HG02943 (cell line): ENCODE data around the gene MYMX.

Experiments
- ATAC-seq: cut with Tn5 transposase; IDR thresholded peaks from one replicate; pipeline ENCODE4 v1.9.1; 2021; ENCODE audit warnings: mild to moderate bottlenecking, low read depth, moderate library complexity; ENCODE audit not compliant: unreplicated experiment

MYMX gene

DNA sequence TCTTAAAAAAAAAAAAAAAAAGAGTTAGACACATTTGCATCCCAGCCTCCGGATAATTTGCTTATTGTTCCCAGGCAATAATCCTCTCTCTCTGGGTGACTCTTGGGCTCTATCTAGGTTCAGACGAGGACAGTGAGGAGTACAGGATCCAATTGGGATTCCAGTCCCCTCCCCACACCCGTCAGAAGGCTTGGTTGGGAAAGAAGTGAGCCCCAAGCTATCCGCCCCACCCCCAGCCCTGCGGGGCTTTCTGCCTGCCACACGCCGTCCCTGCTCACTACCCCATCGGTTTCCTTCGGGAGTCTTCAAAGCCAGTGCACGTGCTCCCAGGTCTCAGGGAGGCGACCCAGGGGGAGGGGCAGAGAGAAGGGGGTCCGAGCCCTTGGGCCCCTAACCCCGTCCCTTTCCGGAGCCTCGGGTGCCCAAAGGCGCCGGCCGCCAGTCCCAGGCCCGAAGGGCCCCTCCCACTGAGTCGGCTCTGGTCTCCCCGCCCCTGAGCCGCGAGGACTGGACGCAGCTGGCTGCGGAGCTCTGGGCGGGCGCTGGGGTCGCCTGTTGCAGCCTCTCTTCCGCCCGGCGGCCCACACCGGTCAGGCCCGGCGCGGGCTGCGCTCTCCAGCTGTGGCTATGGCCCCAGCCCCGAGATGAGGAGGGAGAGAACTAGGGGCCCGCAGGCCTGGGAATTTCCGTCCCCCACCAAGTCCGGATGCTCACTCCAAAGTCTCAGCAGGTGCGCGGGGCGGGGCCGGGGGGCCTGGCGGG, 2.5 kb downstream of the MYMX start:
- peak; percentile 57 for ATAC-seq

DNA sequence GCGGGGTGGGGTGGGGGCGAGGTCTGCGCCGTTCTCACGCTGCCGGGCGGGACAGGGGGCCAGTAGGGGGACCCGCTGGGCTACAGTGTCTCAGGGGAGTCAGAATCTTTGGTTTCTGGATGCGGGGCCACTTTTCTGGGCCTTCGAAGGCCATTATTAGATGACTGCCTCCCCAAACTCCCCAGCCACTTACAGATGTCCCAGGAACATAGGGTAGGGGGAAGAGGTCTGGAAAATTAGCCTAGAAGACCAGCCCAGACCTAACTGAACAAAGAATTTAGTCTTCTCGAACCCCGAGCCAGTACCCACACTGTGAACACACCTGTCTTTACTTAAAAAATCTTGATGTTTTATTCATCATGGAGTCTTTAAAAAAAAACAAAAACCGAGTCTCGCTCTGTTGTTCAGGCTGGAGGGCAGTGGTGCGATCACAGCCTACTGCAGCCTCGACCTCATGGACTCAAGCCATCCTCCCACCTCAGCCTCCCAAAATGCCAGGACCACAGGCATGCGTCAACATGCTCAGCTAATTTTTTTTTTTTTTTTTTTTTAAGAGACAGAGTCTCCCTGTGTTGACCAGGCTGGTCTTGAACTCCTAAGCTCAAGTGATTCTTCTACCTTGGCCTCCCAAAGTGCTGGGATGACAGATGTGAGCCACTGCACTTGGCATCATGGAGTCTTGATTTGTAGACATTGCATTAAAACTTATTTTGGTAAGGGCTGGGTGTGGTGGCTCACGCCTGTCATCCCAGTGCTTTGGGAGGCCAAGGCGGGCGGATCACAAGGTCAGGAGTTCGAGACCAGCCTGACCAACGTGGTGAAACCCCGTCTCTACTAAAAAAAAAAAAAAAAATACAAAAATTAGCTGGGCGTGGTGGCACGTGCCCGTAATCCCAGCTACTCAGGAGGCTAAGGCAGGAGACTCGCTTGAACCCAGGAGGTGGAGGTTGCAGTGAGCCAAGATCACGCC, 3.4 kb downstream of the MYMX start:
- no peak for ATAC-seq

DNA sequence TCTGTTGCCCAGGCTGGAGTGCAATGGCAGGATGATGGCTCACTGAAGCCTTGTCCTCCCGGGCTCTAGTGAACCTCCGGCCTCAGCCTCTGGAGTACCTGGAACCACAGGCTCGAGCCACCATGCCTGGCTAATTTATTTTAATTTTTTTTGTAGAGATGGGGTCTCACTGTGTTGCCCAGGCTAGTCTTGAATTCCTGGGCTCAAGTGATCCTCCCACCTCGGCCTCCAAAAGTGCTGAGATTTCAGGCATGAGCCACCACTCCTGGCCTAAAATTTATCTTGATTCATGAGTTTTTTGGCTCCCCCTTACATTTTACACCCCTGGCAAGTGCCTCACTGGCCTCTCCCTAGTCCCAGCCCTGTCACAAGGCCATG, 4.2 kb downstream of the MYMX start:
- ATAC-seq: no peak

DNA sequence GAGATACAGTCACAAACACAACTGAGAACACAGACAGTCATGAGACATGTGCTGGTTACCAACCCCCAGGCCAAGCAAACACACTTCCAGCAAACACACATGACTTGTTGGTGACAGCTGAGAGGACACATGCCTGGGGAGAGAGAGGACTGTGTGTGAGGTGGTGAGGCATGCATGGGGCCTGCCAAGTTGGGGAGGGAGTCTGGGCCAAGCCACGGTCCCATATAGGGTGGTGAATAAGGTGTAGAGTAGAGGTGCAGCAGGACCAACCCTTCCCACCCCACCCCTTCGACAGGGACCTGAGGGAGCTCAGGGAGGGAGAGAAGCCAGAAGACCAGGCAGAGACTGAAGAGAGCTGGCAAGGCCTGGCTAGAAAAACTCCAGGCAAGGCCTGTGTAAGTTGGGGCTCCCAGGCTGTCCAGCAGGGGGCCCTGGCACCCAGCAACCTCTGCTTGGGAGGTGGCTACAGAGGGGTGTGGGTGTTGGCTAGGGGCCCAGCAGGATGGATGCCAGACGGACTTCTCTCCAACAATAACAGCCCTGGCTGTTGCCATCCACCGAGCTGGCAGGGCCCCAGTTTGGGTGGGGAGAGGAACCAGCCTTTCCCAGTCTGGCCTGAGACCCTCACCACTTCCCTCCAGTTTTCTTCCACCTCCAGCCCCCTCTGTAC, 4.7 kb downstream of the MYMX start:
- no peak for ATAC-seq

DNA sequence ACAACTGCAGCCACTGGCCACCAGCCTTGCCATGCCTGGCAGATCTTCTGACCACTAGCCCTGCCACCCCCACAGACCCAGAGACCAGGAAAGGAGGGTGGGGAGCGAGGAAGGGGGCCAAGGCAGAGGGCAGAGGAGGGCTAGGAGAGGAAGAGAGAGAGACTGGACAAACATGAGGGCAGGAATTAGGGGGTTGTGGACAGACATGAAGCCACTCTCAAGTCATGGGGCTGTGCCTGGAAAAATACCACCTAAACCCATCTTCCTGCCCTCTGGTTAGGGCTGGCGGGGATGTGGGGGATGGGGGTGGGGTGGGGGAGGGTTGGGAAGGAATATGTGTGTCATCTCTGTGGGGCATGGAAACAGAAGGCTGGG, 5.2 kb downstream of the MYMX start:
- ATAC-seq: no peak

DNA sequence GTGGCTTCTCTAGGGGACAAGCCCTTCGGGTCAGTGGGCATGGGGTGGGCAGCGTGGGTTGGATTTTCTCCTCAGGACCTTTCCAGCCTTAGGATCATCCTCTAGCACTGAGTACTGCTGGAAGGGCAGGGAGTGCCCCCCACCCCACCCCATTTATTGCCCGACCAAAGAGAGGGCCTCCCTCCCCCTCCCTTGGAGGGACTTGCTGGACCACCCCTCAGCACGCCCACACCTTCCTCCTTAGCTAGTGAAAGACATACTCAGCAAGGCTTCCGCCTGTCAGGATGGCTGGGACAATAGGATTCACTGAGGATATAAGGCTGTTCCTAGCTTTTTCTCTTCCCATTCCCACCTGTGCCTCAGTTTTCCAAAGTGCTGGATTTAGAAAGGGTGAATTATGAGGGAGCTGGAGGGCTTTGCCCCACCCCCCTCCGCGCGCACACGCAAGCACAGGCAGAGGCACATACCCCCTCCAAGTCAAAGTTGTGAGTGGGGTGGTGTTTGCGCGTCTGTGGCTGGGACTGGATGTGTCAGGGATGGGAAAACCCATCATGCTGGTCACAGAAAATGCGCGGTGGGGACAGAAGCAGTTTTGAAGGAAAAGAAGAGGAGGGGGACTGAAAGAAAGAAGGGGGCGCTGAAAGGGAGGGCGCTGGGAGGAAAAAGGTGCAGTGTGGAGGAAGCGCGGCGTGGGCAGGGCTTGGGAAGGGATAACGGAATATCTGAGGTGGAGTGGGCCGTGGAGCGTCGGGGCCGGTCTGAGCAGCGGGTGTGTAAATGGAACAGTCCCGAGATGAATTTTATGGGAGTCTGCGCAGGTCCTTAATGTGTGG, 6.0 kb downstream of the MYMX start:
- ATAC-seq: peak; percentile 2

DNA sequence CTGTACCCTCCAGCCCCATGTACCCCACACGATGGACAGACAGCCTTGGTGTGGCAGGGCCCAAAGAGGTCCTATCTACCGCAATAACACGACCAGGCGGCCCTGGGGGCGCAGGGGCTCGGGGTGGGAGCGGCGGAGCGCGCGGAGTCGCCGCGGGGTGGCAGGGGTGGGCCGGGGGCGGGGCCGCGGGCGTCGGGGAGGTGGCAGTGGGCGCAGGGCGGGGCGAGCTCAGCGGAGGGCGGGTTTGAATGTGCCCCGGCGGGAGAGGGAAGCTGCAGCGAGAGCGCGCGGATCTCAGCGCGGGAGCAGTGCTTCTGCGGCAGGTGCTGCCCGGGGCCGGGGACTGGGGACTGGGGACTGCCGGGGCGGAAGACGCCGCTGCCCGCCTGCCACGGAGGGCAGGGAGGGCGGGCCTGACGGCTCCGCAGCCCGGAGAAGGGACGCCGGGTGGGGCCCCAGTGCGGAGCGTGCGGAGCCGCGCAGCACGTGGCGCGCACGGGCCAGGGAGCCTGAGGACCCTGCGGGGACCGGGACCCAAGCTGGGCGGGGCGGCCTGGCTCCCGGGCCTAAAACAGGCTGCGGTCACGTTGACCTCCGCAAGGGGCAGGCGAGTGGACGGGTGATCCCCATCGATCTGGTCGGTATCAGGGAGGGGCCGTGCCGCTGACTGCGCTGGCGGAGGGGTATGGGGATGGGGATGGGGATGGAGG, 6.7 kb downstream of the MYMX start, which contains the start of gene SLC29A1:
Gene SLC29A1, plus strand, starts transcription at position 277 of the 710 bp plus-strand sequence. CDS start 3,719 bp downstream, outside the sequence.
- peak; percentile 42 for ATAC-seq

DNA sequence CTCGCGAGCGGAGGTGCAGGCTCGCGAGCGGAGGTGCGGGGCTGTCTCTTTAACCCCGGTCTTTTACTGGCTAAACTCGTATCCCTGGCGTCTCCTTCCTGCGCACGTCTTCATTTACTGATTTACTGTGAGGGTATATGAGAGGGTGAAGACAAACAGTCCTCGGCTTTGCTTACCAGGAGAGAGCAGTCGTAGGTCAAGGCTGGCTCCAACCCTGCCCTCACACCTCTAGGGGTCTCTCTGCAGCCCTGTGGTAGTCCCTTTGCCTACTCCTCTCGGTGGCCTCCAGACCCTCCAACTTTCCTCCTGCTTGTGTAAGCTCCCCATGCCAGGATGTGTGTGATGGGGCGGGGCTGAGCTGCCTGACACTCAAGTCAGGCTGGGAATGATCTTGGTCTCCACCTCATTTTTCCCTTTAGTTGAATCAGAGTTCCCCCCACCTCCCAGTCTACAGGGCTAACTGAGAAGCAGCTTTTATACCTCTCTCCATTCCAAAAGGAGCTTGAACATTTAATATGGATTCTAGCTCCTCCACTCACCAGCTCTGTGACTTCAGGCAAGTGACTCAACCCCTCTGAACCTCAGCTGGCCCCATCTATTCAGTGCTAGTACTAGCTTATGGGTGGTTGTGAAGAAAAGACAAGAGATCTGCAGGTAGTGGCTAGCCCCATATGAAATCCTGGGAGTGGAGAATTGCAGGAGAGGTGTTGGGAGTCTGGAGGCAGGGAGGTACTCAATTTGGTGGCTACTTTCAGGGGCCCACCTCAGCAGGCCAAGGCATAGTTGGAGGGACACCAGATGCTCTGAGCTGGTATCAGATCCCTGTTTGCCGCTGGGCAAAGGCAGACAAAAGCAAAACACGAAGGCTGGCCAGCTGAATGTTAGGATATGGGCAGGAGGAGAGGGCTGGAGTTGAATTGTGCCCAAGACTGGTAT, 7.6 kb downstream of the MYMX start:
- peak; percentile 12 for ATAC-seq

DNA sequence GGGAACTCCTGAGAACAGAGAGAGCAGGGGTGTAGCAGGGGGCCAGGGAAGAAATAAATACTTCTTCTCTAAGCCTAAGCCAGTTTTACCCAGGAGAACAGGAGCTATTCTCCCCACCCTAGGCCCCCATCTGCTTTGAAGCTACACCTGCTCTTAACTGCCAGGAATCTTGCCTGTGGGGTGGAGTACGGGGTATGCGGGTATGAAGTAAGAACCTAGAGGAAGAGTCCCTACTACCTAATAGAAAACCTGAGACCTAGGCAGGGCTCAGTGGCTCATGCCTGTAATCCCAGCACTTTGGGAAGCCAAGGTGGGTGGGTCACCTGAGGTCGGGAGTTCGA, 8.2 kb downstream of the MYMX start:
- ATAC-seq: no peak

DNA sequence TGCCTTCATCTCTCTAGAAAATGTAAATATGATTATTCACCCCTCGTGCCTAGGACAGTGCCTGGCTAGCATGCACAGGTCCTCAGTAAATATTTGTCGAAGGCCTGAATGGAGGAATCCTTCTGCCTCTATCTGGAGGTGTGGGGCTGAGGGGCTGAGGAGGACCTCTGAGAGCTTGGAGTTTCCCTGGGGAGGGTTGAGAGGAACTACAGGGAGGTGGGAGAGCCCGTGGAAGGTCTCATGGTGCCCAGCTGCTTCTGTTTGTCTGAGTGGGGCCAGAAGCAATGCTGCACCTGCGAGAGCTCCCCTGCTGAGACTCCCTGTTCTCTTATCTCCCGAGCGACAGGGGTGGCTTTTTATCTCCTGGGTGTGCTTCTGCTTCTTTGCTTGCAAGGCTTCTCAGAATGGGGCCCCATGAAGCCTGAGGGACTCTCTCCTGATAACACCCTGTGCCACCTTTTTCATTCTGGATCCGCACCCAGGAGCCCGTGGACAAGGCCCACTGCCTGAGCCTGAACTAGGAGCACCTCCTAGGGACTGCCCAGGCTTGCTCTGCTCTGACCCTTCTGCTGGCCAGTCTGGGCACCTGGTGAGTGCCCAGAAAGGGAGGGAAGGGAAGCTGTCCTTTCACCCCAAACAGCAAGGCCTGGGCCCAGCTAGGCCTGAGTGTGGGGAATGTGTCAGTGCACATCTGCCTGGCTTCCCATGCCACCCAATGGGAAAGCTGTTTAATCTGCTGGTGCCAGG, 9.0 kb downstream of the MYMX start:
- no peak for ATAC-seq

DNA sequence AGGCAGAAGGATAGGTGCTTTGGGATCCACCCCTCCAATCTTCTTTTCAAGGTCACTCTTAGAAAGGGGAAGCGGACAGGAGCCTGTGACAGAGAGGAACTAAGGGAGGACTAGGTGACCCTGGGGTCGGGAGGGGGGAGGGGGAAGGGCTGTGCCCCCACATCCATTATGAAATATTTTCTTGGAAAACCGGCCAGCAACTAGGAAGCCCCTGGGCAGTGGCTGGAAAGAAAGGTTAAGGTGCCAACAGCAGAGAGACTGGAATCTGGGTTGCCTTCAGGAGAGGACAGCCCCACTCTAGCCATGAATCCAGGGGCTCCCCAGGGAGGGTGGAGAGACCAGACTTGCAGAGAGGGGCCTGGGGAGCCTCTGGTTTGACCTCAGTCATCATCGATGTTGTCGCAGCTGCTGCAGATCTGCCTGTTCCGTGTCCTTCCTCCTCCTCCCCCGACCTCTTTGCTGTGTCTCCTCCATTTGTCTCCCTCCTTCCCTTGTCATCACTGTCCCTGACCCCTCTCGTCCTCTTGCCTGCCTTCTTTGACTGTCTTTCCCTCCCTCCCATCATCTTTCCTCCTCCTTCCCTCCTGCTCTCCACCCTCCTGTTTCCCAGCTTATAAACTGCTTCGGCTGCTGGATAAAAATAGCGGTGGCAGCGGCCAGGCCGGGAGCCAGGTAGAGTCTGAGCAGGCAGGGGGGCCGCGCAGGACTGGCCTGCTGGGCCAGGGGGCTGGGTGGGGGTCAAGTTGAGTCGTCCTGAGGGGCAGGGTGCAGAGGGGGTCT, 9.8 kb downstream of the MYMX start:
- ATAC-seq: no peak

DNA sequence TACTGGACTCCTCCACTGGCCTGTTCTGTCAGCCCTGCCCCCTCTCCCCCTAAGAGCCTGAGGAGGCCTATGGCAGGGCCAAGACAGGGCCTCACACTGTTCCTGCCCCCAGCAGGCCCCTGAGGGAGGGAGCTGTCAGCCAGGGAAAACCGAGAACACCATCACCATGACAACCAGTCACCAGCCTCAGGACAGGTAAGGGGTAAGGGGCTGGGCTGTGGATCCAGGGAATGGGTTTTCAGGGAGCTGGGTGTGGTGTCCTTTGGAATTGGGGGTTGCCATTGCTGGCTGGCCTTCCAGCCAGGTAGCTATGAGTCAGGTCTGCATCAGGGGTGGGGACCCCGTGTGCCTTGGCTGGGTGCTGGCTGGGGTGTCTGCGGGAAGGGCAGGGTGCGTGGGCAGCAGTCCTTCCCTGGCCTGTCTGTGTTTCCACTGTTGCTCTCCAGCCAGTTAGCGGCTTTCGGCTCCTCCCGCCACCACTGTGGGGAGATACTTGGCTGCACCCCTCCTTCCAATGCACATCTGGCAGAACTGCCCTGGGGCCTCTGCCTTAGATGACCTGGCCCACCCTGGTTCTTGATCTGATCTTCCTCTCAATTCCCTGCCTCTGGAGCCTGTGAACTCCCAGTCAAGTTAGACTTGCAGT, 10.5 kb downstream of the MYMX start:
- no peak for ATAC-seq

DNA sequence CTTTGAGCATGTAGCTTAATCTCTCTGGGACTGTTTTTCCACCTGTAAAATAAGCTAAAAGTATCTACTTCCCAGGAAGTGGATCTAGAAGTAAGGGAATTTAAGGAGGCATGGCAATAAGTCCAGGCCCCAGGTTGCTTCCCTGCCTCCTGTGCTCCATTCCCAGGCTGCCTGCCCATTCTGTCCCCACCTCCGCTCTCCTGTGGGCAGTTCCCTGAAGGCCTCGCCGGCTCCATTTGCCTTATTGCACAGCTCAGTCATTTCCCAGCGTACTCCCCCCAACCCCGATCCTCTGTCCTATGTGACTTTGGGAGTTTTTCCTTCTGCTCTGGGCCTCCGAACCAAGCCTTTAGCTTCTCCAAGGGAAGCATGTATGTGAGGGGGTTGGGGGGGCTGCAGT, 11.3 kb downstream of the MYMX start:
- no peak for ATAC-seq

DNA sequence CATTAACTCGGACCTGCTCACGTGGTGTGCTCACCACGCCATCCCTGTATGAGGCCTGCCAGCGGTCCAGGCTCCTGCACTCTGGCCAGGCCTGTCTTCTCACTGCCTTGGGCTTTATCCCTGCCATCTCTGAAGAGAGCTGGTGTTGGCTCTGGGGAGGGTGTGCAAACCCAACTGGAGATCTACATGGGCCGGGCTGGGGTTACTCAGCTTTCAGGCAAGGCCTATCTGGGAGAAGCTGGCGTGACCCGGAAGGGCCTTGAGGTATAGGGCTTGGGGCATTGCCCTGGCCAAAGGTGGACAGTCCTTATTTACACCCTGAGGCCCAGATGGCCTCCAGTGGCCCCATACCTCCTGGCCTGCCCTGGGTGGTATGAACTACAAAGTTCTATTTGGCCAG, 11.7 kb downstream of the MYMX start:
- no peak for ATAC-seq

DNA sequence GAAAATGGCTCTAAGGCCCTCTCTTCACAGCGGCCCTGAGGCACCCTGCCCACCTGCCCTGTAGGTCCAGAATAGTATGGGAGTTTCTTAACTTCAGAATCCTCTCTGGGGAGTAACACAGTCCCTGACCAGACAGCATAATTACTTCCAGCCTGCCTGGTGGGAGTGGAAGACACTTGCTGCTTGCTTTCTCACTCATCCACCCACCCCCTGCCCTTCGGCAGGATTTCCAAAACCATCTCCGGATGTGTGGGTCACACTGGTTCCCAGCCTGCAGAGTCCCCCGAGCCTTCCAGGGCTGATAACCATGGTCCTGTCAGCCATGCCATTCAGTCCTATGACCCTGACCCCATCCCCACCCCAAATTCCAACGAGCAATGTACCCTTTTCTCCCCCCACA, 12.1 kb downstream of the MYMX start:
- no peak for ATAC-seq

DNA sequence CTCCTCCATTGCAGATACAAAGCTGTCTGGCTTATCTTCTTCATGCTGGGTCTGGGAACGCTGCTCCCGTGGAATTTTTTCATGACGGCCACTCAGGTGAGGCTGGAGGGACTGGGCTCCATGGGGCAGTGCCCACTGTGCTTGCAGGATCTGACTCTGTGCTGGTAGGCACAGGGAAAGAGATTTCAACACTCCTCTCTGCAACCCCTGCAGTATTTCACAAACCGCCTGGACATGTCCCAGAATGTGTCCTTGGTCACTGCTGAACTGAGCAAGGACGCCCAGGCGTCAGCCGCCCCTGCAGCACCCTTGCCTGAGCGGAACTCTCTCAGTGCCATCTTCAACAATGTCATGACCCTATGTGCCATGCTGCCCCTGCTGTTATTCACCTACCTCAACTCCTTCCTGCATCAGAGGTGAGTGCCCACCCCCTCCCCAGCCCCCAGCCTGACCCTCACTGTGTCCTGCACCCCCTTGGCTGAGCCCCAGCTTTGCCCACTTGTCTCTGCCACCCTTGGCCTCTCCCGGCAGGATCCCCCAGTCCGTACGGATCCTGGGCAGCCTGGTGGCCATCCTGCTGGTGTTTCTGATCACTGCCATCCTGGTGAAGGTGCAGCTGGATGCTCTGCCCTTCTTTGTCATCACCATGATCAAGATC, 12.8 kb downstream of the MYMX start:
- no peak for ATAC-seq
